Breast epithelium (tissue), 3 donors: Measurements from ENCODE around the gene DOCK11.

Experiments used
- POLR2AphosphoS5 ChIP-seq, 3 donors: sonication (generic); formaldehyde crosslinking; IDR thresholded peaks; one replicate each; pipeline ENCODE4 v1.6.1; 2017; ENCODE audit warnings: antibody characterized with exemption in 3 of 3
- TF ChIP-seq, protein P1 (sequence below), 3 donors: fragments of 450-650 bp; IDR thresholded peaks; one replicate each; pipeline ENCODE4 v1.5.1; 2016 to 2017; ENCODE audit warnings: antibody characterized with exemption in 3 of 3, mild to moderate bottlenecking in 3 of 3, moderate library complexity in 3 of 3

DNA sequence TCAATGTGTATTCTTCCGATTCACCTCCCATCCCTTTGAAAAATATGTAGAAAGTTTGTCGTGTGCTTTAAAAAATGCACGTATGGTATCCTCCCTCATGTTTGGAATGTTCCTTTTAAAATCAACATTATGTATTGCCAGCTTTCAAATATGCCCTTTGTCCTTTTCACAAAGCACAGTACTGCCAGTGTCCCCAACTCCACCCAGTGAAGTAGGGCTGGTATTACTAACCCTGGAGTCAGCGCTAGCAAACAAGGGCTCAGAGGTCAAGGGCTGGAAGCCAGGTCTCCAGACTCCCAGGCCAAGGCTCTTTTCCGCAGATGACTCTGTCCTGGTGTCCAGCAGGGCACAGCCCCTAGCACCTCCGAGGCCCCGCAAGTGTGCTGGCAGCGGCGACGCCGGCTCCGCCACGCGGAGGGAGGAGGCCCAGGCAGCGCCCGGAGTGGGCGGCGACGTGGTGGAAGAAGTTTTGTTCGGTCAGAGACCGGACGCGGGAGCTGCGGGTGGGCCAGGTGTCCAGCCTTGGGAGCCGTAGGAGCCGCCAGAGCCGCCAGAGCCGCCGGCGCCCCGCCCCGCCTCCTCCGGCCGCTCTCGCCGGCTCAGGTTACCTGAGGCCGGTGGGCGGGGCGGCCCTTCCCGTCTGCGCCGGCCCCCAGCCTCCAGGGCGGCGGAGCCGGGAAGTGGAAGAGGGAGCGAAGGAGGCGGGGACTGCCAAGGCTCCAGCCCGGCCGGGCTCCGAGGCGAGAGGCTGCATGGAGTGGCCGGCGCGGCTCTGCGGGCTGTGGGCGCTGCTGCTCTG lies 231.5 kb downstream of the DOCK11 start, which contains the start of gene IL13RA1:
- TF ChIP-seq POLR2AphosphoS5 (IDR thresholded peaks at IDR 0.05) = peak in 1 of 3 donors; percentile 43
- TF ChIP-seq, protein P1, sequence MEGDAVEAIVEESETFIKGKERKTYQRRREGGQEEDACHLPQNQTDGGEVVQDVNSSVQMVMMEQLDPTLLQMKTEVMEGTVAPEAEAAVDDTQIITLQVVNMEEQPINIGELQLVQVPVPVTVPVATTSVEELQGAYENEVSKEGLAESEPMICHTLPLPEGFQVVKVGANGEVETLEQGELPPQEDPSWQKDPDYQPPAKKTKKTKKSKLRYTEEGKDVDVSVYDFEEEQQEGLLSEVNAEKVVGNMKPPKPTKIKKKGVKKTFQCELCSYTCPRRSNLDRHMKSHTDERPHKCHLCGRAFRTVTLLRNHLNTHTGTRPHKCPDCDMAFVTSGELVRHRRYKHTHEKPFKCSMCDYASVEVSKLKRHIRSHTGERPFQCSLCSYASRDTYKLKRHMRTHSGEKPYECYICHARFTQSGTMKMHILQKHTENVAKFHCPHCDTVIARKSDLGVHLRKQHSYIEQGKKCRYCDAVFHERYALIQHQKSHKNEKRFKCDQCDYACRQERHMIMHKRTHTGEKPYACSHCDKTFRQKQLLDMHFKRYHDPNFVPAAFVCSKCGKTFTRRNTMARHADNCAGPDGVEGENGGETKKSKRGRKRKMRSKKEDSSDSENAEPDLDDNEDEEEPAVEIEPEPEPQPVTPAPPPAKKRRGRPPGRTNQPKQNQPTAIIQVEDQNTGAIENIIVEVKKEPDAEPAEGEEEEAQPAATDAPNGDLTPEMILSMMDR (IDR thresholded peaks at IDR 0.05) = no peak
